AG10803 (cell line): Measurements from ENCODE around the gene SUPT3H.

Experiments used
- DNase-seq: peaks from one replicate; pipeline ENCODE4 v3.0.0; 2010; ENCODE audit warnings: low read depth
- H3K4me3 ChIP-seq: 2 replicates; pipeline ENCODE4 v1.5.1; 2011; ENCODE audit warnings: mild to moderate bottlenecking, low read length, control low read depth
- CTCF ChIP-seq: conservative IDR thresholded peaks from 2 replicates; pipeline ENCODE4 v1.5.1; 2011; ENCODE audit warnings: mild to moderate bottlenecking, low read length, control low read depth, inconsistent platforms

Gene SUPT3H

GRCh38 chr6:45415788-45416518 lies 38.2 kb upstream of the SUPT3H start:
- no peak for DNase-seq
- H3K4me3 ChIP-seq, result no peak overlapping the region
- no peak for TF ChIP-seq CTCF

DNA sequence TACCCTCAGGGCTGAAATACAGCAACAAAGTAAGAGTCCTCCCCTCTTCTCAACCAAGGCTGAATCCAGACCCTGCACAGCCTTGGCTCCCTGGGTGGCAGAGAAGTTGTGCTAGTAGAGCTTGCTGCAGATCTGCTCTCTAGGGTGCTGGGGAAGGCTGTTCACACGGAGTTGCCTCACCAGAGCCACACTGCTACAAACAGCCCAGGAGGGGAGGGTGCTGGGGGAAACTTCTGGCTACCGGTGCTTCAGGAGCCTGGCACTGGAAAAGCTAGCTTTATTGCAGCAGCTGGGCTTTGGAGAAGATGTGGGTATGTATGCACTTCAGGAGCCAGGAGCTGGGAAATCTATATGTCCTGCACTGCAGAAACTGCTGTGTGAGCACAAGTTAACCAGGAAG lies 37.6 kb upstream of the SUPT3H start:
- no peak overlapping the region for H3K4me3 ChIP-seq
- TF ChIP-seq CTCF, result no peak
- no peak for DNase-seq

GRCh38 chr6:45411959-45412358 lies 34.2 kb upstream of the SUPT3H start:
- no peak for TF ChIP-seq CTCF
- H3K4me3 ChIP-seq, result no peak overlapping the region
- DNase-seq, result no peak

DNA sequence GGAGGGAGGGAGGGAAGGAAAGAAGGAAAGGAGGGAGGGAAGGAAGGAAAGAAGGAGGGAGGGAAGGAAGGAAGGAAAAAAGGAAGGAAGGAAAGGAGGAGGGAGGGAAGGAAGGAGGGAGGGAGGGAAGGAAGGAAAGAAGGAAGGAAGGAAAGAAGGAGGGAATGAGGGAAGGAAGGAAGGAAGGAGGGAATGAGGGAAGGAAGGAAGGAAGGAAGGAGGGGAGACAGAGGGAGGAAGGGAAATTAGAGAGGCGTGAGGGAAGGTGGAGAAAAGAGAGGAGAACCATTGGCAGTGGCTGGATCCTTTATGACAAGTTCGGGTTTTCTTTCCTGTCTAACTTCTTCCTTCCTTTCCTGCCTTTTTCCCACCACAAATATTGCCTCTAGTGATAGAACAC lies 22.3 kb upstream of the SUPT3H start:
- TF ChIP-seq CTCF, result no peak

DNA sequence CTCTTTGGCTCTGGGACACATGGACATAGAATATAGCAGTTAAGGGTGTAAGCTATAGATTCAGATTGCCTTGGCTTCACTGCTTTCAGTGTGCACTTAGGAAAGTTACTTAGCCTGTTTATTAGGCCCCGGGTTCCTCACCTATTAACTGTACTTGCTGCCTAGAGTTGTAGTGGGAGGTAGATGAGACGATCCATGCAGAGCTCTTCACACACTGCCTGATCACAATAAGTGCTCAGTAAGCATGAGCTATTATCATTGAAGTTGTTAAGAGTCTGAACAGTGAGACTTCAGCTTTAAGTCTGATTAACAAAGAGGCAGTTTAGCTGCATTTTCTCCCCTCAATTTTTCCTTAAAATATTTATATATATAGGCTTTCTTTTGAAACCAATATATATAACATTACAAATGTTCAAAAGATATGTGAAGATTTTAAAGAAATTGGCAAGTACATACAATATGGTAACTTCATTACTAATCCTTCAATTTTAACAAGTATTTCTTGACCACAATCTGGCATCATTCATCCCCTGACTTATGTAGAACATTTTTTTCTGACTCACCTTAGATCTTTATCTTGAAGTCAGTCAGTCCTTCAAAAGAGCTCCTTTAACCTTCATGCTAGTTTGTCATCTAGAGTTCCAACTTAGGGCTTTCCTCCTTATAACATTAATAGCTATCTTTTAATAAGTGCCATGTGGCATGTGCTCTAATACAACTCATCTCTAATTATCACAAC lies 20.5 kb upstream of the SUPT3H start:
- no peak overlapping the region for H3K4me3 ChIP-seq
- no peak for DNase-seq
- no peak for TF ChIP-seq CTCF

More for the DNA sequence above, 22.3 kb upstream of the SUPT3H start:
- H3K4me3 ChIP-seq, result no peak overlapping the region
- no peak for DNase-seq

GRCh38 chr6:45394586-45395095 lies 16.9 kb upstream of the SUPT3H start:
- H3K4me3 ChIP-seq, result no peak overlapping the region
- no peak for TF ChIP-seq CTCF
- no peak for DNase-seq

DNA sequence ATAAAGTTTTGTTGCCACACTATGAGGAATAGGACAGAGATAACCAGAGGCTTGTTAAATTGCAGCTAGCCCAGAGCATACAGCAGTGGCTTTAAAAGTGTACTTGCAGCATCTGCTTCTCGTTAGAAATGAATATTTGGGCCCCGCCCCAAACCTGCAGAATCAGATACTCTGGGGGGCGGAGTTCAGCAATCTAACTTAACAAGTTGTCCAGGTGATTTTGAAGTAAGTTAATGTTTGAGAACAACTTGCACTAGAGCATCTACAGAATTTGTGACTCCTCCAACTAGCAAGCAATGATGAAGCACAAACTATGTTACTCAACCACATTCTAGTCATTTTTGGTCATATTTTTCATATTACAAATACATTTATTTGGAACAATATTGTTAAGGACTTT lies 10.6 kb upstream of the SUPT3H start:
- no peak for TF ChIP-seq CTCF
- H3K4me3 ChIP-seq, result no peak overlapping the region
- peak; percentile 68 for DNase-seq
